ENCODE results near the gene RNF144B. TPM values are rescaled to one million over a fixed set of nuclear protein-coding genes. Genes with fewer than 3 reads are reported as not detected.

Gene RNF144B
- total RNA-seq, 1 donor from 2014 or later: 141 TPM

DNA sequence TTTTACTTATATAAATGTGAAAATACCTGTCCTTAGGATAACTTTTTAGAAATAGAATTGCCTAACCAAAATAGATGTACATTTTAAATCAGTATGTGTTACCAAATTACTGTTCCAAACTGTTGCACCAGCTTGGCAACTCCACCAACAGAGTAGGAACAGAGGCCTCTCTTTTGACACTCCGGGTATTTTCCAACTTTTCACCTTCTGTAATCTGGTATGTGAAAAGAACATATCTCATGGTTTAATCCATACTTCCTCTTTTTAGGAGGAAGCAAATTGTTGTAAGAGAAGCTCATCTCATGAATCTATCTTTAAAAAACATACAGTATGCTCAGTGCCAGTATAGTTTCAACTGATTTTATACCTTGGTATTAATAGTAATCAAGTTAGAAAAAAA is 24.9 kb downstream of the RNF144B start:
- FAIRE-seq (no peak), DNase-seq (ENCODE audit: low read depth) (no peak)
- no peak overlapping the region for H3K4me3 ChIP-seq (ENCODE audit: low read depth, low read length)
- H3K27me3 ChIP-seq (ENCODE audit: control insufficient read depth, insufficient read depth, low read length): no peaks in the 10 kb centered on the region
- peaks cover 8% of the 10 kb centered on the region for H3K36me3 ChIP-seq (ENCODE audit: control insufficient read depth, insufficient read depth, low read length)
- TF ChIP-seq, protein P1, sequence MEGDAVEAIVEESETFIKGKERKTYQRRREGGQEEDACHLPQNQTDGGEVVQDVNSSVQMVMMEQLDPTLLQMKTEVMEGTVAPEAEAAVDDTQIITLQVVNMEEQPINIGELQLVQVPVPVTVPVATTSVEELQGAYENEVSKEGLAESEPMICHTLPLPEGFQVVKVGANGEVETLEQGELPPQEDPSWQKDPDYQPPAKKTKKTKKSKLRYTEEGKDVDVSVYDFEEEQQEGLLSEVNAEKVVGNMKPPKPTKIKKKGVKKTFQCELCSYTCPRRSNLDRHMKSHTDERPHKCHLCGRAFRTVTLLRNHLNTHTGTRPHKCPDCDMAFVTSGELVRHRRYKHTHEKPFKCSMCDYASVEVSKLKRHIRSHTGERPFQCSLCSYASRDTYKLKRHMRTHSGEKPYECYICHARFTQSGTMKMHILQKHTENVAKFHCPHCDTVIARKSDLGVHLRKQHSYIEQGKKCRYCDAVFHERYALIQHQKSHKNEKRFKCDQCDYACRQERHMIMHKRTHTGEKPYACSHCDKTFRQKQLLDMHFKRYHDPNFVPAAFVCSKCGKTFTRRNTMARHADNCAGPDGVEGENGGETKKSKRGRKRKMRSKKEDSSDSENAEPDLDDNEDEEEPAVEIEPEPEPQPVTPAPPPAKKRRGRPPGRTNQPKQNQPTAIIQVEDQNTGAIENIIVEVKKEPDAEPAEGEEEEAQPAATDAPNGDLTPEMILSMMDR (IDR thresholded peaks at IDR 0.05; ENCODE audit: insufficient read depth, low read length, severe bottlenecking): no peak

DNA sequence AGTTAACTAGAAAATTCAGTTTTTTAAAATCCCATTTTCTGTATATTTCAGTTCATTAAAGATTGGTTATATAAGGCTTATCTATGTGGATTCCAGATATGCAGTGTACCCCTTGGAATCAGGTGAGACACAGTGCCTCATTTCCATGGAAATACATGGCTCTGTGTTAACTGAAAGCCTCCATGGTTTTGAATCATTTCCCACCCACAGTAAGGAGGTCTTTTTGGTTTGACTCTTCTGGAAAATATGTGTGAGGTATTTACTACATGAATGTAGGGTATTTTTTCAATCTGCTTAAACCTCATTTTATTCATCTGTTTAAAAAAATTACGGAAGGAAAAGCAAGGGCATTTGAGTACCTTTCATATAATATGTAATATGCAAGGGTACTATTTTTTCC is 25.5 kb downstream of the RNF144B start:
- TF ChIP-seq, protein P1 (IDR thresholded peaks at IDR 0.05; ENCODE audit: insufficient read depth, low read length, severe bottlenecking): no peak
- DNase-seq (ENCODE audit: low read depth) (no peak), FAIRE-seq (no peak)

DNA sequence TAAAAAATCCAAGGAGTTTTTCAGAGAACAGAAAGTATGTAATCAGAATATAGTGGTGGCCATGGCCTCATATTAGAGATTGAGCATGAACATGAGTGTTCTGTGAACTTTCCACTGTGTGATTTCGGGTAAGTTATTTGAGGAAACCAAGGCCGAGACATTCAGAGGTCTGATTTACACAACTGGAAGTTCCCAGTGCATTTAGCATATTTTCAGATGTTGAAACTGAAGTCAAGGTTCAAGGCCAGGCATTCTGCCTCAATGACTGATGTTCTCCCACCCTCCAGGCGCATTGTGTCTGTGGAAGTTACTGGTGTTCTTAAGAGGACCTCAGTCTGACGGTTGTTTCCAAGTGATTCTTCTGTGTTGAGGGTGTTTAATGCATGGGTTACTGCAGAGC is 26.2 kb downstream of the RNF144B start:
- no peaks in the 10 kb centered on the region for H3K27me3 ChIP-seq (ENCODE audit: control insufficient read depth, insufficient read depth, low read length)
- no peak for DNase-seq (ENCODE audit: low read depth)
- no peak overlapping the region for H3K4me3 ChIP-seq (ENCODE audit: low read depth, low read length)
- no peak for FAIRE-seq
- peaks cover 6% of the 10 kb centered on the region for H3K36me3 ChIP-seq (ENCODE audit: control insufficient read depth, insufficient read depth, low read length)
- TF ChIP-seq, protein P1 (IDR thresholded peaks at IDR 0.05; ENCODE audit: insufficient read depth, low read length, severe bottlenecking): no peak

More for the DNA sequence above, 25.5 kb downstream of the RNF144B start:
- H3K4me3 ChIP-seq (ENCODE audit: low read depth, low read length): no peak overlapping the region
- no peaks in the 10 kb centered on the region for H3K27me3 ChIP-seq (ENCODE audit: control insufficient read depth, insufficient read depth, low read length)
- H3K36me3 ChIP-seq (ENCODE audit: control insufficient read depth, insufficient read depth, low read length): peaks cover 7% of the 10 kb centered on the region

DNA sequence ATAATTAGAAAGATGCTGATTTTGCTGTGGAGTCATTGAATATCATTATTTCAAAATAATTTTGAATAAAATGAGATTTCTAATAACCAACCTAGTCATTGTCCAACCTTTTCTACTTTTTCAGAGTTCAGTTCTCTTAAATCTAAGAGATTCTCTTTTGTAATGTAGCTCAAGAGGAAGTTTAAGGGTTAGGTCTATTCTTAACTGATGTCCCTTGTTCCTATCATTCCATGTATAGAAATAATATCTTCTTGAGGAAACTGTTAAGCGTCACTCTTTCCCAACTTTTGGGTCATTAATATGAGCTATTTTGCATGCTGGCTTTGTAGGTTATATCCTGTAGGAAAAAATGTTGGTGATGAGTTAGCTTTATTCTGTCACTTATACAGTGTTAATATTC is 27.0 kb downstream of the RNF144B start:
- DNase-seq (ENCODE audit: low read depth): no peak
- Histone ChIP-seq H3K4me3 (ENCODE audit: low read depth, low read length) (no peak overlapping the region), H3K27me3 (ENCODE audit: control insufficient read depth, insufficient read depth, low read length) (no peaks in the 10 kb centered on the region), H3K36me3 (ENCODE audit: control insufficient read depth, insufficient read depth, low read length) (peaks cover 5% of the 10 kb centered on the region)
- TF ChIP-seq, protein P1 (IDR thresholded peaks at IDR 0.05; ENCODE audit: insufficient read depth, low read length, severe bottlenecking): no peak
- no peak for FAIRE-seq

DNA sequence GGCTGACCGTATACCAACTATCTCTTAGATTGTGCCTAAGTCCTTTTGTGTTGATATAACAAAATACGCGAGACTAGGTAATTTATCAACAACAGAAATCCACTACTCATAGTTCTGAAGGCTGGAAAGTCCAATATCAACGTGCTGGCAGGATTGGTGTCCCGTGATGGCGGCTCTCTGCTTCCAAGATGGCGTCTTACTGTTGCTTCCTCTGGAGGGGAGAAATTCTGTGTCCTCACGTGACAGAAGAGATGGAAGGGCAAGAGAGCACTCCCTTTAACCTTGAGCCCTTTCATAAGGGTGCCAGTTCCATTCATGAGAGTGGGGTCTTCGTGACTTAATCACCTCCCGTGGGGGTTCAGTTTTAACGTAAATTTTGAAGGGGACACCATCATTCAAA is 28.1 kb downstream of the RNF144B start:
- Histone ChIP-seq H3K36me3 (ENCODE audit: control insufficient read depth, insufficient read depth, low read length) (peaks cover 4% of the 10 kb centered on the region), H3K27me3 (ENCODE audit: control insufficient read depth, insufficient read depth, low read length) (no peaks in the 10 kb centered on the region), H3K4me3 (ENCODE audit: low read depth, low read length) (no peak overlapping the region)
- TF ChIP-seq, protein P1 (IDR thresholded peaks at IDR 0.05; ENCODE audit: insufficient read depth, low read length, severe bottlenecking): no peak
- FAIRE-seq: no peak
- DNase-seq (ENCODE audit: low read depth): no peak

DNA sequence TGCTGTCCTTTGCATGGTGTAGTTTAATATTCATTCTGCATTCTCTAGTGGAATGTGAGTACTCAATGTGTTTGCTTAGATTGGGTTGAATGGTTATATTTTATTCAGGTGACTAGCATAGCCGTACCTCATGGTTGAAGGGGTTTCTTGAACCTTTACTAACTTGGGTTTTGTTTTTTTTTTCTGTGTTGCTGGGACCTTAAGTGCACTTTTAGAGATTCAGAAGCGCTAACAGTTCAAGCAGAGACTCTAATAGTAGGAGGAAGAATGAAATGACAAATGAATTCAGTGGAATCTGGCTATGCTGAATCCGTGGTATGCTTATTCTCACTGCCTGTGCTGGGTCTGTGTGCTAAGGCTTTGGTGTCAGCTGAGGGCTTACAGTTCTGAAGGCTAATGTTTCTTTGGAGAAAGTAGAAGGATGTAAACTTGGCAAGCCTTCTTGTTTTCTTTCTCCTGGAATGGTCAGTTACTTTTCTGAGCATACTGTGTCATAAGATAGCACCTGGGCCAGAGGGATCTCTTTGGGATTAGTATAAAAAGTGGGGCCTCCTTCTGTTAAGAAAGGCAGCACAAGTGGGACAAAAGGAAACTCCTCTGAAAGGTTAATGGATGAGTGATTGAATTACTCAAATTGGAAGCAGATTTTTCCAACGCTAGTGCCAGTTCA is 28.7 kb downstream of the RNF144B start:
- DNase-seq (ENCODE audit: low read depth): no peak

More for the DNA sequence above, 28.7 kb downstream of the RNF144B start:
- TF ChIP-seq, protein P1 (IDR thresholded peaks at IDR 0.05; ENCODE audit: insufficient read depth, low read length, severe bottlenecking): no peak
- no peak overlapping the region for H3K4me3 ChIP-seq (ENCODE audit: low read depth, low read length)
- FAIRE-seq: no peak
- H3K36me3 ChIP-seq (ENCODE audit: control insufficient read depth, insufficient read depth, low read length): peaks cover 5% of the 10 kb centered on the region
- no peaks in the 10 kb centered on the region for H3K27me3 ChIP-seq (ENCODE audit: control insufficient read depth, insufficient read depth, low read length)

All from bronchial epithelial cell (primary cell).